Glomerular visceral epithelial cell (primary cell): ENCODE results near the gene HOXD10.

Experiments
- DNase-seq: peaks from one replicate; pipeline ENCODE4 v3.0.0-alpha.2; 2016; ENCODE audit errors: extremely low spot score

HOXD10 gene

GRCh38 chr2:176164201-176164600 is 47.6 kb downstream of the HOXD10 start:
- no peak for DNase-seq

GRCh38 chr2:176164611-176165369 is 48.2 kb downstream of the HOXD10 start:
- DNase-seq = no peak

GRCh38 chr2:176165370-176166050 is 48.9 kb downstream of the HOXD10 start:
- no peak for DNase-seq

- DNase-seq = no peak
Measured at GRCh38 chr2:176166272-176166671, 49.7 kb downstream of the HOXD10 start.

- no peak for DNase-seq
Measured at GRCh38 chr2:176167398-176167797, 50.8 kb downstream of the HOXD10 start.

- no peak for DNase-seq
Measured at GRCh38 chr2:176169181-176169580, 52.6 kb downstream of the HOXD10 start.
